LNCAP (cell line): Measurements from ENCODE around the gene SOBP.

ENCODE experiments used
- CTCF ChIP-seq: fragments of 450-650 bp; IDR thresholded peaks from 2 replicates; pipeline ENCODE4 v1.5.1; 2017; ENCODE audit warnings: mild to moderate bottlenecking

SOBP gene

GRCh38 chr6:107587451-107587850, 97.5 kb downstream of the SOBP start:
- no peak for TF ChIP-seq CTCF

GRCh38 chr6:107589199-107589598, 99.3 kb downstream of the SOBP start:
- no peak for TF ChIP-seq CTCF

GRCh38 chr6:107589934-107590333, 100.0 kb downstream of the SOBP start:
- no peak for TF ChIP-seq CTCF

- TF ChIP-seq CTCF = no peak
Observed at GRCh38 chr6:107590378-107590777, 100.5 kb downstream of the SOBP start.

GRCh38 chr6:107591346-107591745, 101.4 kb downstream of the SOBP start:
- TF ChIP-seq CTCF = no peak

GRCh38 chr6:107592806-107593205, 102.9 kb downstream of the SOBP start:
- no peak for TF ChIP-seq CTCF

- TF ChIP-seq CTCF = no peak
Observed at GRCh38 chr6:107594736-107595135, 104.8 kb downstream of the SOBP start.

- no peak for TF ChIP-seq CTCF
Observed at GRCh38 chr6:107598091-107598490, 108.2 kb downstream of the SOBP start.
